Osteoblast (primary cell): ENCODE data around the gene FAF1. TPM values are rescaled to one million over a fixed set of nuclear protein-coding genes. Genes with fewer than 3 reads are reported as not detected.

Source experiments
- DNase-seq: peaks from one replicate; pipeline ENCODE4 v3.0.0; 2011; ENCODE audit warnings: low spot score, mixed read lengths; ENCODE audit not compliant: insufficient read length; ENCODE audit errors: missing footprints
- H2AFZ ChIP-seq: 2 replicates; pipeline ENCODE4 v1.6.0; 2011; ENCODE audit warnings: mild to moderate bottlenecking, low read length
- H3K27ac ChIP-seq: 2 replicates; pipeline ENCODE4 v1.5.1; 2011; ENCODE audit warnings: mild to moderate bottlenecking, low read depth, low read length, moderate library complexity
- H3K27me3 ChIP-seq: 2 replicates; pipeline ENCODE4 v1.6.0; 2012; ENCODE audit warnings: mild to moderate bottlenecking, control low read depth, inconsistent platforms, low read length, moderate library complexity; ENCODE audit not compliant: insufficient read depth
- H3K36me3 ChIP-seq: 2 replicates; pipeline ENCODE4 v1.5.1; 2011; ENCODE audit warnings: mild to moderate bottlenecking, low read length, control low read depth, moderate library complexity; ENCODE audit not compliant: insufficient read depth
- H3K4me1 ChIP-seq: 2 replicates; pipeline ENCODE4 v1.5.1; 2011; ENCODE audit warnings: mild to moderate bottlenecking, low read length, control low read depth, moderate library complexity; ENCODE audit not compliant: insufficient read depth
- H3K4me2 ChIP-seq: 2 replicates; pipeline ENCODE4 v1.6.0; 2011; ENCODE audit warnings: mild to moderate bottlenecking, low read length; ENCODE audit not compliant: insufficient read depth
- H3K4me3 ChIP-seq: fragments of 200-600 bp; sonication (generic); 3 replicates; pipeline ENCODE4 v1.5.1; 2012; ENCODE audit warnings: mild to moderate bottlenecking, low read length, inconsistent platforms; ENCODE audit not compliant: insufficient read depth
- H3K79me2 ChIP-seq: 2 replicates; pipeline ENCODE4 v1.6.0; 2012; ENCODE audit warnings: mild to moderate bottlenecking, low read length, control low read depth, inconsistent platforms; ENCODE audit not compliant: insufficient read depth
- H3K9me3 ChIP-seq: 2 replicates; pipeline ENCODE4 v1.5.1; 2011; ENCODE audit warnings: low read depth, low read length, control low read depth
- H4K20me1 ChIP-seq: 2 replicates; pipeline ENCODE4 v1.6.0; 2012; ENCODE audit warnings: mild to moderate bottlenecking, low read length, control low read depth; ENCODE audit not compliant: insufficient read depth
- CTCF ChIP-seq: IDR thresholded peaks from 2 replicates; pipeline ENCODE4 v1.5.1; 2011; ENCODE audit warnings: mild to moderate bottlenecking, low read depth, low read length, moderate library complexity; ENCODE audit errors: extremely low read depth
- total RNA-seq: library from RNA; depleted of rRNA; stranded (reverse); fragments of >200 nt; gene quantifications from 2 replicates; pipeline ENCODE4 v1.2.3, GENCODE V29; 2012

The FAF1 gene
- total RNA-seq, 1 donor, result 40.5 TPM

- Histone ChIP-seq H3K4me2 (no peak overlapping the region), H3K27ac (no peak overlapping the region), H3K4me1 (no peaks in the 10 kb centered on the region), H4K20me1 (no peaks in the 10 kb centered on the region), H3K9me3 (no peaks in the 10 kb centered on the region), H3K4me3 (no peak overlapping the region), H3K36me3 (no peaks in the 10 kb centered on the region), H2AFZ (no peak overlapping the region), H3K79me2 (no peaks in the 10 kb centered on the region), H3K27me3 (peaks cover 98% of the 10 kb centered on the region)
- DNase-seq, result peak; percentile 77
- no peak for TF ChIP-seq CTCF
Observed at GRCh38 chr1:50419907-50420677, 540.0 kb downstream of the FAF1 start.

GRCh38 chr1:50419192-50419906, 540.7 kb downstream of the FAF1 start:
- no peak overlapping the region for H2AFZ ChIP-seq
- peak; percentile 4 for TF ChIP-seq CTCF
- H4K20me1 ChIP-seq, result no peaks in the 10 kb centered on the region
- H3K9me3 ChIP-seq, result no peaks in the 10 kb centered on the region
- H3K27me3 ChIP-seq, result peaks cover 98% of the 10 kb centered on the region
- peak; percentile 93 for DNase-seq
- no peak overlapping the region for H3K4me3 ChIP-seq
- no peaks in the 10 kb centered on the region for H3K36me3 ChIP-seq
- H3K4me1 ChIP-seq, result no peaks in the 10 kb centered on the region
- no peak overlapping the region for H3K4me2 ChIP-seq
- H3K79me2 ChIP-seq, result no peaks in the 10 kb centered on the region
- H3K27ac ChIP-seq, result no peak overlapping the region

GRCh38 chr1:50418600-50419109, 541.4 kb downstream of the FAF1 start:
- H3K79me2 ChIP-seq, result no peaks in the 10 kb centered on the region
- H3K9me3 ChIP-seq, result no peaks in the 10 kb centered on the region
- no peaks in the 10 kb centered on the region for H3K4me1 ChIP-seq
- no peak overlapping the region for H3K27ac ChIP-seq
- no peak for TF ChIP-seq CTCF
- H3K36me3 ChIP-seq, result no peaks in the 10 kb centered on the region
- H3K4me3 ChIP-seq, result peak overlapping the region; percentile 22
- no peak overlapping the region for H2AFZ ChIP-seq
- H4K20me1 ChIP-seq, result no peaks in the 10 kb centered on the region
- DNase-seq, result peak; percentile 89
- H3K4me2 ChIP-seq, result peak overlapping the region; percentile 51
- H3K27me3 ChIP-seq, result peaks cover 98% of the 10 kb centered on the region
